Measurements from ENCODE around the gene SYNE1. TPM values are rescaled to one million over a fixed set of nuclear protein-coding genes. Genes with fewer than 3 reads are reported as not detected.

SYNE1 gene
- total RNA-seq, 2 experiments from 2014 or later = 29.5 to 35.1 TPM

- Mint-ChIP-seq H3K4me1 (ENCODE audit: low read depth) (peaks cover 16% of the 10 kb centered on the region), H3K36me3 (ENCODE audit: low read depth) (no peaks in the 10 kb centered on the region), H3K4me3 (peak overlapping the region; percentile 70), H3K27ac (peak overlapping the region; percentile 36), H3K27me3 (peaks cover 39% of the 10 kb centered on the region), H3K9me3 (no peaks in the 10 kb centered on the region)
- ChIA-PET CTCF (no interaction called here), POLR2A (no interaction called here)
- TF ChIP-seq CTCF (IDR thresholded peaks at IDR 0.05) = no peak
- ATAC-seq = peak; percentile 47
- intact Hi-C loops (cut with micrococcal nuclease) = no loop called here
- DNase-seq = peak; percentile 4
Measured at GRCh38 chr6:152636021-152636608, 1.0 kb downstream of the SYNE1 start.

GRCh38 chr6:152634773-152635172 lies 2.4 kb downstream of the SYNE1 start:
- DNase-seq = peak; percentile 36
- ChIA-PET CTCF (no interaction called here), POLR2A (interaction anchor here (0.7 kb wide), 1 partner anchor 79 kb away, joined by 3 read pairs; no protein-coding TSS in a partner anchor)
- no peaks in the 10 kb centered on the region for H3K9me3 Mint-ChIP-seq
- peak; percentile 79 for ATAC-seq
- intact Hi-C loops (cut with micrococcal nuclease) = no loop called here
- no peaks in the 10 kb centered on the region for H3K36me3 Mint-ChIP-seq (ENCODE audit: low read depth)
- peaks cover 39% of the 10 kb centered on the region for H3K27me3 Mint-ChIP-seq
- no peak for TF ChIP-seq CTCF (IDR thresholded peaks at IDR 0.05)
- no peak overlapping the region for H3K4me3 Mint-ChIP-seq
- H3K4me1 Mint-ChIP-seq (ENCODE audit: low read depth) = peaks cover 16% of the 10 kb centered on the region
- no peak overlapping the region for H3K27ac Mint-ChIP-seq

GRCh38 chr6:152632121-152632782 lies 4.9 kb downstream of the SYNE1 start:
- intact Hi-C loops (cut with micrococcal nuclease) = no loop called here
- no peak for DNase-seq
- no peak for ATAC-seq

GRCh38 chr6:152631376-152631775 lies 5.8 kb downstream of the SYNE1 start:
- Mint-ChIP-seq H3K36me3 (ENCODE audit: low read depth) (no peaks in the 10 kb centered on the region), H3K27ac (no peak overlapping the region), H3K4me3 (no peak overlapping the region), H3K9me3 (no peaks in the 10 kb centered on the region), H3K4me1 (ENCODE audit: low read depth) (peaks cover 12% of the 10 kb centered on the region), H3K27me3 (peaks cover 20% of the 10 kb centered on the region)
- intact Hi-C loops (cut with micrococcal nuclease) = no loop called here
- POLR2A ChIA-PET = no interaction called here
- CTCF ChIA-PET = interaction anchor here (1.3 to 1.8 kb wide), 2 partner anchors 11 to 13 kb away, joined by 4 to 6 read pairs; no protein-coding TSS in a partner anchor
- ATAC-seq = no peak
- TF ChIP-seq CTCF (IDR thresholded peaks at IDR 0.05) = no peak
- DNase-seq = no peak

More at GRCh38 chr6:152632121-152632782, 4.9 kb downstream of the SYNE1 start:
- Mint-ChIP-seq H3K36me3 (ENCODE audit: low read depth) (no peaks in the 10 kb centered on the region), H3K4me3 (no peak overlapping the region), H3K27ac (no peak overlapping the region), H3K9me3 (no peaks in the 10 kb centered on the region), H3K27me3 (peaks cover 24% of the 10 kb centered on the region), H3K4me1 (ENCODE audit: low read depth) (peaks cover 14% of the 10 kb centered on the region)
- ChIA-PET POLR2A (no interaction called here), CTCF (interaction anchor here (1.1 to 1.3 kb wide), 2 partner anchors 11 to 12 kb away, joined by 4 read pairs; no protein-coding TSS in a partner anchor)
- no peak for TF ChIP-seq CTCF (IDR thresholded peaks at IDR 0.05)

GRCh38 chr6:152630832-152631231 lies 6.3 kb downstream of the SYNE1 start:
- ChIA-PET CTCF (interaction anchor here (1.3 to 1.8 kb wide), 2 partner anchors 12 to 14 kb away, joined by 4 to 6 read pairs; no protein-coding TSS in a partner anchor), POLR2A (no interaction called here)
- ATAC-seq (no peak), DNase-seq (no peak)
- Mint-ChIP-seq H3K4me3 (no peak overlapping the region), H3K27me3 (peaks cover 16% of the 10 kb centered on the region), H3K27ac (no peak overlapping the region), H3K9me3 (no peaks in the 10 kb centered on the region), H3K36me3 (ENCODE audit: low read depth) (no peaks in the 10 kb centered on the region), H3K4me1 (ENCODE audit: low read depth) (peaks cover 9% of the 10 kb centered on the region)
- intact Hi-C loops (cut with micrococcal nuclease) = no loop called here
- TF ChIP-seq CTCF (IDR thresholded peaks at IDR 0.05) = no peak

All from activated CD8-positive, alpha-beta T cell treated with anti-CD3 and anti-CD28 coated beads for 36 hours (primary cell).